WTC11 (cell line): ENCODE measurements around the gene P2RY12. TPM values are rescaled to one million over a fixed set of nuclear protein-coding genes. Genes with fewer than 3 reads are reported as not detected.
A peak's percentile ranks its signal among the peaks of the same experiment; 100 is the strongest.

Experiments used
- ATAC-seq: fragments of 200-7000 bp; cut with Tn5 transposase; 2 replicates; pipeline ENCODE4 v1.10.0; 2021; ENCODE audit warnings: mild to moderate bottlenecking, moderate library complexity
- CTCF ChIA-PET: fragments of 300-600 bp; sonication (Branson Sonifier 250); formaldehyde crosslinking; loops from one replicate; lab custom pipeline; 2021; ENCODE audit warnings: antibody characterized with exemption; lab: Charles Lee
- POLR2A ChIA-PET: fragments of 350-600 bp; sonication (Branson Sonifier 250); formaldehyde crosslinking; loops from one replicate; lab custom pipeline; 2021; ENCODE audit warnings: antibody characterized with exemption; lab: Charles Lee
- DNase-seq: peaks from one replicate; pipeline ENCODE4 v3.0.0; 2021; ENCODE audit warnings: low spot score
- H3K27ac Mint-ChIP-seq: 2 replicates; pipeline ENCODE4 v1.8.0; 2021; ENCODE audit warnings: mixed read lengths
- H3K27me3 Mint-ChIP-seq: 2 replicates; pipeline ENCODE4 v1.8.0; 2021; ENCODE audit warnings: low read depth, mild to moderate bottlenecking, moderate library complexity, mixed read lengths
- H3K36me3 Mint-ChIP-seq: 2 replicates; pipeline ENCODE4 v1.8.0; 2021; ENCODE audit warnings: mixed read lengths
- H3K4me1 Mint-ChIP-seq: 2 replicates; pipeline ENCODE4 v1.8.0; 2022; ENCODE audit warnings: mixed read lengths
- H3K4me3 Mint-ChIP-seq: 2 replicates; pipeline ENCODE4 v1.8.0; 2021; ENCODE audit warnings: mild to moderate bottlenecking, moderate library complexity, mixed read lengths
- H3K9me3 Mint-ChIP-seq: 2 replicates; pipeline ENCODE4 v1.8.0; 2021; ENCODE audit warnings: mixed read lengths
- AFF4 ChIP-seq: sonication (generic); formaldehyde crosslinking; IDR thresholded peaks from 2 replicates; pipeline ENCODE4 v1.8.1; 2023; ENCODE audit warnings: mild to moderate bottlenecking, missing genetic modification reagents, borderline replicate concordance
- ATF6 ChIP-seq: sonication (generic); formaldehyde crosslinking; IDR thresholded peaks from 2 replicates; pipeline ENCODE4 v1.8.1; 2023; ENCODE audit warnings: mild to moderate bottlenecking, missing genetic modification reagents
- CREB1 ChIP-seq: sonication (generic); formaldehyde crosslinking; IDR thresholded peaks from 2 replicates; pipeline ENCODE4 v1.8.0; 2023; ENCODE audit warnings: mild to moderate bottlenecking, missing genetic modification reagents
- CTCF ChIP-seq: fragments of 200-600 bp; IDR thresholded peaks from 2 replicates; pipeline ENCODE4 v1.8.0; 2022; ENCODE audit warnings: antibody characterized with exemption
- ELF4 ChIP-seq: sonication (generic); formaldehyde crosslinking; IDR thresholded peaks from 2 replicates; pipeline ENCODE4 v1.8.1; 2022; ENCODE audit warnings: low read depth, mild to moderate bottlenecking, moderate library complexity, missing genetic modification reagents
- ESRRA ChIP-seq: sonication (generic); formaldehyde crosslinking; IDR thresholded peaks from 2 replicates; pipeline ENCODE4 v1.8.1; 2022; ENCODE audit warnings: mild to moderate bottlenecking, missing genetic modification reagents, borderline replicate concordance
- FOXJ3 ChIP-seq: sonication (generic); formaldehyde crosslinking; IDR thresholded peaks from 2 replicates; pipeline ENCODE4 v1.9.0; 2021; ENCODE audit warnings: missing genetic modification reagents, mild to moderate bottlenecking, borderline replicate concordance
- FOXP1 ChIP-seq: sonication (generic); formaldehyde crosslinking; IDR thresholded peaks from 2 replicates; pipeline ENCODE4 v1.8.0; 2022; ENCODE audit warnings: missing genetic modification reagents, mild to moderate bottlenecking, moderate library complexity, borderline replicate concordance
- GABPB1 ChIP-seq: sonication (generic); formaldehyde crosslinking; IDR thresholded peaks from 2 replicates; pipeline ENCODE4 v1.8.1; 2023; ENCODE audit warnings: mild to moderate bottlenecking, missing genetic modification reagents
- IRF2 ChIP-seq: sonication (generic); formaldehyde crosslinking; IDR thresholded peaks from 2 replicates; pipeline ENCODE4 v1.8.0; 2022; ENCODE audit warnings: low read depth, missing genetic modification reagents, borderline replicate concordance
- JAZF1 ChIP-seq: fragments of 250-450 bp; sonication (Bioruptor Pico); IDR thresholded peaks from 2 replicates; pipeline ENCODE4 v1.9.0; 2021; ENCODE audit warnings: moderate library complexity, mild to moderate bottlenecking, inconsistent platforms
- NR1H2 ChIP-seq: sonication (generic); formaldehyde crosslinking; IDR thresholded peaks from 2 replicates; pipeline ENCODE4 v1.9.0; 2021; ENCODE audit warnings: mild to moderate bottlenecking, moderate library complexity, missing genetic modification reagents
- NR2C2 ChIP-seq: sonication (generic); formaldehyde crosslinking; IDR thresholded peaks from 2 replicates; pipeline ENCODE4 v1.8.0; 2022; ENCODE audit warnings: mild to moderate bottlenecking, missing genetic modification reagents
- PRRX2 ChIP-seq: fragments of 250-450 bp; sonication (Bioruptor Pico); IDR thresholded peaks from 2 replicates; pipeline ENCODE4 v1.8.0; 2021; ENCODE audit warnings: mild to moderate bottlenecking
- RELA ChIP-seq: sonication (generic); formaldehyde crosslinking; IDR thresholded peaks from 2 replicates; pipeline ENCODE4 v1.8.1; 2022; ENCODE audit warnings: missing genetic modification reagents, mild to moderate bottlenecking, borderline replicate concordance
- SOX15 ChIP-seq: fragments of 250-450 bp; sonication (Bioruptor Pico); IDR thresholded peaks from 2 replicates; pipeline ENCODE4 v1.9.0; 2021; ENCODE audit warnings: mild to moderate bottlenecking
- SP1 ChIP-seq: sonication (generic); formaldehyde crosslinking; conservative IDR thresholded peaks from 2 replicates; pipeline ENCODE4 v1.8.1; 2022; ENCODE audit warnings: missing genetic modification reagents
- ZNF121 ChIP-seq: sonication (generic); formaldehyde crosslinking; IDR thresholded peaks from 2 replicates; pipeline ENCODE4 v1.8.0; 2023; ENCODE audit warnings: missing genetic modification reagents
- ZNF219 ChIP-seq: sonication (generic); formaldehyde crosslinking; IDR thresholded peaks from 2 replicates; pipeline ENCODE4 v1.8.0; 2023; ENCODE audit warnings: missing genetic modification reagents, mild to moderate bottlenecking, borderline replicate concordance
- ZNF232 ChIP-seq: sonication (generic); formaldehyde crosslinking; IDR thresholded peaks from 2 replicates; pipeline ENCODE4 v1.8.0; 2022; ENCODE audit warnings: mild to moderate bottlenecking, missing genetic modification reagents
- ZNF425 ChIP-seq: fragments of 250-450 bp; sonication (Bioruptor Pico); conservative IDR thresholded peaks from 2 replicates; pipeline ENCODE4 v1.9.0; 2021; ENCODE audit warnings: mild to moderate bottlenecking
- total RNA-seq: library from RNA; stranded (reverse); gene quantifications from 3 replicates; pipeline ENCODE4 v1.2.3, GENCODE V29; 2021
- TF ChIP-seq, protein P1 (sequence below): fragments of 250-450 bp; sonication (Bioruptor Pico); IDR thresholded peaks from 2 replicates; pipeline ENCODE4 v1.9.0; 2021; ENCODE audit warnings: mild to moderate bottlenecking
- TF ChIP-seq, protein P2 (sequence below): fragments of 250-450 bp; sonication (Bioruptor Pico); IDR thresholded peaks from 2 replicates; pipeline ENCODE4 v1.9.0; 2021; ENCODE audit warnings: moderate library complexity, mild to moderate bottlenecking, inconsistent platforms, borderline replicate concordance

The P2RY12 gene
- total RNA-seq, 1 experiment from 2014 or later, result not detected

DNA sequence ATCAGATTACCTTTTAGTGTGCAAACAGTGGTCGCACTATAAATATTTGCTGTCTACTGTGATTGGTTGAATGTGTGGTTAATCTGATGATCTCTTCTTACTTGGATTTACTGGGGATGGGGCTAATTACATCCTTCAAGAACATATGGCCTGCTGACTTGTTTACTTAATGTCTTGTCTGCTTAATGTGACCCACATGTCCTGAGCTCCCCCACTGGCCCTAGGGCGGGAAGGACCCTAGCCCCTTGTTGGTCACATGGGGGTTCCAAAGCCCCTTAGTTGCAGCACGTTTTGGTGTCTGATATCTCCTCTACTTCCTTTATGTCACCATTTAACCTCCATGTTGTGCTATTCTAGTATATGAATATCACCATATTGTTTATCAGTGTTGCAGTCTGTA is 17.8 kb upstream of the P2RY12 start:
- Mint-ChIP-seq H3K9me3 (no peaks in the 10 kb centered on the region), H3K4me1 (peaks cover 23% of the 10 kb centered on the region)
- TF ChIP-seq ELF4 (CRISPR knock-in tag) (no peak), CTCF (no peak), ZNF232 (CRISPR knock-in tag) (no peak), AFF4 (CRISPR knock-in tag) (no peak), SP1 (no peak), ESRRA (CRISPR knock-in tag) (no peak), FOXP1 (no peak)
- TF ChIP-seq, all 79 proteins: peak for 0
- H3K4me3 Mint-ChIP-seq, result no peak overlapping the region
- ChIA-PET POLR2A (no interaction called here), CTCF (no interaction called here)
- no peak overlapping the region for H3K27ac Mint-ChIP-seq
- H3K36me3 Mint-ChIP-seq, result no peaks in the 10 kb centered on the region
- no peak for DNase-seq
- no peaks in the 10 kb centered on the region for H3K27me3 Mint-ChIP-seq
- no peak for ATAC-seq

- POLR2A ChIA-PET, result no interaction called here
- peaks cover 9% of the 10 kb centered on the region for H3K36me3 Mint-ChIP-seq
- H3K27ac Mint-ChIP-seq, result peak overlapping the region; percentile 38; the same call in 1 of the 2 replicates
- no peaks in the 10 kb centered on the region for H3K27me3 Mint-ChIP-seq
- ATAC-seq (no peak), DNase-seq (no peak)
- no peaks in the 10 kb centered on the region for H3K9me3 Mint-ChIP-seq
- H3K4me3 Mint-ChIP-seq, result no peak overlapping the region
- H3K4me1 Mint-ChIP-seq, result peaks cover 26% of the 10 kb centered on the region
- CTCF ChIA-PET, result interaction anchor here (0.7 to 2.0 kb wide), 3 partner anchors 13 to 23 kb away, joined by 3 to 13 read pairs (median 4); no protein-coding TSS in a partner anchor
- TF ChIP-seq GABPB1 (CRISPR knock-in tag) (no peak), FOXJ3 (CRISPR knock-in tag) (no peak), NR2C2 (CRISPR knock-in tag) (no peak), ZNF425 (CRISPR knock-in tag) (no peak), PRRX2 (CRISPR knock-in tag) (no peak), RELA (no peak), IRF2 (no peak), NR1H2 (no peak), SOX15 (no peak), ZNF219 (CRISPR knock-in tag) (no peak), ZNF121 (no peak), CREB1 (CRISPR knock-in tag) (no peak), ATF6 (CRISPR knock-in tag) (no peak), JAZF1 (CRISPR knock-in tag) (no peak)
- TF ChIP-seq, protein P1, sequence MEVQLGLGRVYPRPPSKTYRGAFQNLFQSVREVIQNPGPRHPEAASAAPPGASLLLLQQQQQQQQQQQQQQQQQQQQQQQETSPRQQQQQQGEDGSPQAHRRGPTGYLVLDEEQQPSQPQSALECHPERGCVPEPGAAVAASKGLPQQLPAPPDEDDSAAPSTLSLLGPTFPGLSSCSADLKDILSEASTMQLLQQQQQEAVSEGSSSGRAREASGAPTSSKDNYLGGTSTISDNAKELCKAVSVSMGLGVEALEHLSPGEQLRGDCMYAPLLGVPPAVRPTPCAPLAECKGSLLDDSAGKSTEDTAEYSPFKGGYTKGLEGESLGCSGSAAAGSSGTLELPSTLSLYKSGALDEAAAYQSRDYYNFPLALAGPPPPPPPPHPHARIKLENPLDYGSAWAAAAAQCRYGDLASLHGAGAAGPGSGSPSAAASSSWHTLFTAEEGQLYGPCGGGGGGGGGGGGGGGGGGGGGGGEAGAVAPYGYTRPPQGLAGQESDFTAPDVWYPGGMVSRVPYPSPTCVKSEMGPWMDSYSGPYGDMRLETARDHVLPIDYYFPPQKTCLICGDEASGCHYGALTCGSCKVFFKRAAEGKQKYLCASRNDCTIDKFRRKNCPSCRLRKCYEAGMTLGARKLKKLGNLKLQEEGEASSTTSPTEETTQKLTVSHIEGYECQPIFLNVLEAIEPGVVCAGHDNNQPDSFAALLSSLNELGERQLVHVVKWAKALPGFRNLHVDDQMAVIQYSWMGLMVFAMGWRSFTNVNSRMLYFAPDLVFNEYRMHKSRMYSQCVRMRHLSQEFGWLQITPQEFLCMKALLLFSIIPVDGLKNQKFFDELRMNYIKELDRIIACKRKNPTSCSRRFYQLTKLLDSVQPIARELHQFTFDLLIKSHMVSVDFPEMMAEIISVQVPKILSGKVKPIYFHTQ, result no peak
- TF ChIP-seq, protein P2, sequence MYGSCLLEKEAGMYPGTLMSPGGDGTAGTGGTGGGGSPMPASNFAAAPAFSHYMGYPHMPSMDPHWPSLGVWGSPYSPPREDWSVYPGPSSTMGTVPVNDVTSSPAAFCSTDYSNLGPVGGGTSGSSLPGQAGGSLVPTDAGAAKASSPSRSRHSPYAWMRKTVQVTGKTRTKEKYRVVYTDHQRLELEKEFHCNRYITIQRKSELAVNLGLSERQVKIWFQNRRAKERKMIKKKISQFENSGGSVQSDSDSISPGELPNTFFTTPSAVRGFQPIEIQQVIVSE (CRISPR knock-in tag), result no peak
Measured at GRCh38 chr3:151400341-151400740, 15.8 kb upstream of the P2RY12 start.
